ENCODE measurements around the gene LRRC17.

Gene LRRC17, protein sequence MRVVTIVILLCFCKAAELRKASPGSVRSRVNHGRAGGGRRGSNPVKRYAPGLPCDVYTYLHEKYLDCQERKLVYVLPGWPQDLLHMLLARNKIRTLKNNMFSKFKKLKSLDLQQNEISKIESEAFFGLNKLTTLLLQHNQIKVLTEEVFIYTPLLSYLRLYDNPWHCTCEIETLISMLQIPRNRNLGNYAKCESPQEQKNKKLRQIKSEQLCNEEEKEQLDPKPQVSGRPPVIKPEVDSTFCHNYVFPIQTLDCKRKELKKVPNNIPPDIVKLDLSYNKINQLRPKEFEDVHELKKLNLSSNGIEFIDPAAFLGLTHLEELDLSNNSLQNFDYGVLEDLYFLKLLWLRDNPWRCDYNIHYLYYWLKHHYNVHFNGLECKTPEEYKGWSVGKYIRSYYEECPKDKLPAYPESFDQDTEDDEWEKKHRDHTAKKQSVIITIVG

DNA sequence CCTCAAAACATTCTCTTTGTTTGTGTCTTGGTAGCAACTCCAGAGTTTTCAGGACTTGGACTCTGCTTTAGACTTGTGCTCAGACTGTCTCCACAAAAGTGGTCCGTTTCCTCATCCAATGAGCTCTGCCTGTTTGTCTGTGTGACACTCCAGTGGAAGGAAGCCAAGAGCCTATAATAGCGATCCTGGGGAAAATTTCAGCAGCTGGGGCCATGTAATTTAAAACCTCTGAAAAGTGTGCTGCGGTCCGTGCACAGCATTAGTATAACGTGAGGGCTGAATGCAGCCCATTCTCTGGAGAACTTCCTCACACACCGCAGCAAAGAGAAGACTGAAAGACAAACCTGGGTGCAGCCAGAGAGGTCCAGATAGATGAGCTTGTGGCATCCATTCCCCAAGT lies at the start of gene LRRC17:
Gene LRRC17, plus strand, starts transcription at position 259 of the 400 bp plus-strand sequence. CDS start 20,914 bp downstream, outside the sequence.
- DNase-seq (ENCODE audit: low spot score), result no peak

DNA sequence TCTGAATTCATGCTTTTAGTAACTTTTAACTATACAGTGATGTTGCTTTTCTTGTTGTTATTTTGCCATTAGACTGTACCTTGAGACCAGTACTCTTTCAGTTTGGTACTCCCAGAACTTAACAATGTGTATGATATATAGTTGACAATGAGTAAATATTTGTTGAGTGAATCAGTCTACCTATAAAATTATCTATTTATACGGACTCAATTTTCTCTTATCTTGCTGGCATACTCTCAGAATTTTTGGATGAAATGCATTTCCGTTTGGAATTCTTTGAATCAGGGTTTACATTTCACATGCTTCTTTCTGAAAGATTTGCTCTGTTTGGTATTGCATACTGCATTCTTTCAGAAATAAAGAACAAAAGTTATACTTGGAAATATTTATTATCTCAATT lies 47.8 kb upstream of the LRRC17 start:
- no peak for DNase-seq (ENCODE audit: low spot score)

DNA sequence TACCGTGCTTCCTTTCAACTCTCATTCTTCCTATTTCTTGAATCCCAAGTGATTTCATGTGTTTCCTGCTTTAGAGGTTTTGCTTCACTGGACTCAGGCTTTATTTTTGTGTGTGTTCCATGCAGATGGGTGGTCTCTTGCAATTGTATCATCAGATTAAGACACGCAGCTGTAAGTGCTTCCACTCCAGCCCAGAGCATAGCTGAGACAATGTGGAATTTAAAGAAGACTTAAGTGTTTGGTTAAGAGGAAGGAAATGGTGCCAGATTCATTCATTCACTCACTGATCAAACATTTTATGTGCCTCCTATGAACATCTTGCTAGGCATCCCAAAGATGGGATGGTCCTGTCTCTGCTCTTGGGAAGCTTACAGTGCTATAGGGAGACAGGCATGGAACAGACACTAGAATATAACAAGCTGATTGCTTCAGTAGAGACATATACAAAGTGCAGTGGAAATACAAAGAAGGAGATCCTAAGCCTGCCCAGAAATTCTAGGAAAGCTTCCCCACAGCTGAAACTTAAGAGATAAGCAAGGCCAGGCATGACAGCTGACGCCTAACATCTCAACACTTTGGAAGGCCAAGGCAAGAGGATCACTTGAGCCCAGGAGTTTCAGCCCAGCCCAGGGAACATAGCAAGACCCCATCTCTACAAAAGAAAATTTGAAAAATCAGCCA lies 46.1 kb upstream of the LRRC17 start:
- DNase-seq (ENCODE audit: low spot score), result no peak

DNA sequence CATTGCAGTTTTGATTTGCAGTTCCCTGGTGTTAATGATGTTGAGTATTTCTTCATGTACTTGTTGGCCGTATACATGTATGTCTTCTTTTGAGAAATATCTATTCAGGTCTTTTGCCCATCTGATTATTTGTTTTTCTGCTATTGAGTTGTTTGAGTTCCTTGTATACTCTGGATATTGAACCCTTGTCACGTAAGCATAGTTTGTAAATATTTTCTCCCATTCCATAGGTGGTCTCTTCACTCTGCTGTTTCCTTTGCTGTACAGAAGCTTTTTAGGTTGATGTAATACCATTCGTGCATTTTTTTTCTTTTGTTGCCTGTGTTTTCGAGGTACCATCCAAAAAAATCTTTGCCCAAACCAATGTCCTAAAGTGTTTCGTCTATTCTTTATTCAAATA lies 43.6 kb upstream of the LRRC17 start:
- DNase-seq (ENCODE audit: low spot score), result no peak

- no peak for DNase-seq (ENCODE audit: low spot score)
Observed at GRCh38 chr7:102872460-102872859, 40.3 kb upstream of the LRRC17 start.

- DNase-seq (ENCODE audit: low spot score), result no peak
Observed at GRCh38 chr7:102873470-102874165, 39.2 kb upstream of the LRRC17 start.

- no peak for DNase-seq (ENCODE audit: low spot score)
Observed at GRCh38 chr7:102874166-102874829, 38.5 kb upstream of the LRRC17 start.

- no peak for DNase-seq (ENCODE audit: low spot score)
Observed at GRCh38 chr7:102874966-102875365, 37.8 kb upstream of the LRRC17 start.

DNA sequence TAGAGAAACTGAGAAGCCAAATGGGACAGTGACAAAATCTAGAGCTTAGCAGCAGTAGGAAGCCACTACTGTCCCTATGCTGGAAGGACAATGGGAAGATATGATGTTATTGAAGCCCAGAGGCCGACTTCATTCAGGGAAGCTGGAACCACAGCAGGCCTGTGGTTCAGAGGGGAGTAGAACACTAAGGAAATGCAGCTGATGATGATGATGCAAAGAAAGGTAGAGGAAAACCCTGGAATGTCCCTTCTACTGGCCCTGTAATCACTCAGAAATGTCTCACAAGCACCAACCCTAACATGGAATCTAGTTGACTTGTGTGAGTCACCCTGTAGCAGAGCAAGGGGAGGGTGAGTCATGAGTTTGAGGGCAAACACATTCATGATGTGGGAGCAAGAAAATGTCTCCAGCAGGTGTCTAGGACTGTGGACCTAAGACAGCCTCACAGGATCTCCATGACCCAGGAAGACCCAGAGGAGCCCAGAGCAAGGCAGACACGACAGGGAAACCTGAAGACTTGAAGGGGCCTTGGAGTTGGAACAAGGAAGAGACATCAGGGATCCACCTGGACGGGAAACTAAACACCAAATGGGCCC lies 37.0 kb upstream of the LRRC17 start:
- no peak for DNase-seq (ENCODE audit: low spot score)

- DNase-seq (ENCODE audit: low spot score), result no peak
Observed at GRCh38 chr7:102883098-102883860, 29.5 kb upstream of the LRRC17 start.

- no peak for DNase-seq (ENCODE audit: low spot score)
Observed at GRCh38 chr7:102888561-102889233, 24.1 kb upstream of the LRRC17 start.

DNA sequence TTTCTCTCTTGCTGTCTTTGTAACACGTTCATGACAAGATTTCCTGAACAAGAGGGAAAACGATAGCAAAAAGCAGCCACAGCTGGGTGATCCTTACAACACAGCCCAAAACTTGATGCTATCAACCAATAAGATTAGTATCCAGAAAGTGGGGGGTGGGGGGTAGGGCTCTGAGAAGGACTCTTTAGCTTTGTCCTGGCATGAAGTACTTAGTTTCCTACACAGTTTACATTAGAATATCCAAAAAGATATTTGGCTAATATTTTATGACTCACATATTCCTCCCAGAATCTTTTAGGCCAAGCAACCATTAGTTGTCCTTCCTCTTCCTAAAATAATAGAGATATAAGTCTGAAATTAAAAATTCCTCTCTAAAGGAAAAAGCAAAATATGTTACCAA lies 22.9 kb upstream of the LRRC17 start:
- DNase-seq (ENCODE audit: low spot score), result no peak

- DNase-seq (ENCODE audit: low spot score), result peak; percentile 17
Observed at GRCh38 chr7:102890292-102890970, 22.4 kb upstream of the LRRC17 start.

DNA sequence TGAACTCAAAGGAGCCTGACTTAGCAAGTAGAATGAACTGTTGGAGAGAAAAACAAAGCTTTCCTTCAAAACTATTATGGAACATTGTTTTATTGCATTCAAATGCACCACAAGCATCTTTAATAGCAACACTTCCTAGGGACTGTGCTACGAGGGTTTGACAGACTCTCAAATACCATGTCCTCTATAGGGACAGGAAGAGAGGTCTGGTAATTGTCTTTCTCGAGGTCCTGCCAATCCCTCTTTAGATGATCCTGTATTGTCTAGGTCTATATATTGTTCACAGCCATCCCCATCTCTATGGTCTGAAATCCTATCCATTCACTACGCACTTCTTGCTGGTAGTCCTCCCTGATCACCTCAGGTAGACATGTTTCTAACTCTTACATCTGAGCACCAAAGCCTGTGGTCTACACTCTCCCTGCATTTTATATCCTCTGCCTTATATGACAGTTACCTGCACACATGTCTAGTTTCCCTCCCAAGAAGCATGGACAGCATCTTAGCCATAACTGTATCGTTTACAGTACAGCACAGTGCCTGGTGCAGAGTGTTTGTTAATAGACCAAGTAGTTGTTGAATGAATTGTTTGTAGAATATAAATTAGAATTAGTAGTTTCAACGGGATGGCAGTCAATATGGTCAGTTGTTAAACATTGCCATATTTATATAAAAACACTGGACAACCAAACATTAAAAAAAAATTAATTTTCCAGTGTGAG lies 21.7 kb upstream of the LRRC17 start:
- DNase-seq (ENCODE audit: low spot score), result no peak

DNA sequence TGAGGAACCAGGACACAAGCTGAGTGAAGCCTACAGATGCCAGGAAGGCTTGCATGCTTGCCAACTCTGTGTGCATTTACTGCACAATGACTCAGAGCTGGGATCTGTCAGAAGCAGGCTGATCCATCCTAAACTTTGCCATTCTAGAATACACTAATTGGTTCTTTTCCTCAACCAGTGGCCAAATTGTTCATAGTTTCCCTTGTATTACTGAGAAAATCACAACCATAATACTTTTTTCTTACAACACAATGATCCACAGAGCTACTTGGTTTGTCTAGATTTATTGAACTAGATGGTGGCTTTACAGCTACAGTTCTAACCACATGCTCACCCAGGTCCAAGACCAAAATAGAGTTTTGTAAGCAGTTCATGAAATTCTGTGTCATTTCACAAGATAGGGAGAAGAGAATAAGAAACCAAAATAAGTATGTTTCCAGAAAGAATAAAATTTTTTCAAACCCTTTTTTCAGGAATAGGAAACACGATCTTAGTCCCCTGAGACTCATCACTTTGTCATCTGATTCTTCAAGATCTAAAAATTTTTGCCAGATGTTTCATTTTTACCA lies 21.0 kb upstream of the LRRC17 start:
- peak; percentile 72 for DNase-seq (ENCODE audit: low spot score)

DNA sequence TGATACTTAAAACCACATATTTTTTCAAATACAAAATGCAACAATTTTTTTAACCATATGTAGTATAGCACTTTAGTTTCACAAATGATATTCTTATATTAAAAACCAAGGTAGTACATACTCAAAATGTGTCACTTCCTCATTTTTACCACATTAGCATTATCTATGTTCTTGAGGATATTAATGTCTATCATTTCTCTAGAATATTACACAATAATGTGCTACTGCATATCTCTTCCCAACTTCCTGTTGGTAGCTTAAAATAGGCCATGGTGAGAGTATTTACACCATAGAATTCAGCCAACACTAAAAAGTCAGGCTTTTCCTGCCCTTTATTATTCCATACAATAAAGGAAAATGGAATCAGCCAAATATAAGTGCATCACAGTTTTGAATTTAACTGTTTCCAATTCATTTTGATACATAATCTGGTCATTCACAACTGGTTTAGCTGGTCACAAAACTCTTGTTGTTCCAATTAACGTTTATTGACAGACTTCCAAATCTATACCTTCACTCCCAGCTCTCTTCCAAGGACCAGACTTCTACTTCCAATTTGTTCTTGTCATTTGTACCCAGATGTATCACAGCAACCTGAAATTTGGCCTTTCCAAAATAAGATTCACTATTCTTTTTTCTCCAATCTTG lies 20.0 kb upstream of the LRRC17 start:
- no peak for DNase-seq (ENCODE audit: low spot score)

DNA sequence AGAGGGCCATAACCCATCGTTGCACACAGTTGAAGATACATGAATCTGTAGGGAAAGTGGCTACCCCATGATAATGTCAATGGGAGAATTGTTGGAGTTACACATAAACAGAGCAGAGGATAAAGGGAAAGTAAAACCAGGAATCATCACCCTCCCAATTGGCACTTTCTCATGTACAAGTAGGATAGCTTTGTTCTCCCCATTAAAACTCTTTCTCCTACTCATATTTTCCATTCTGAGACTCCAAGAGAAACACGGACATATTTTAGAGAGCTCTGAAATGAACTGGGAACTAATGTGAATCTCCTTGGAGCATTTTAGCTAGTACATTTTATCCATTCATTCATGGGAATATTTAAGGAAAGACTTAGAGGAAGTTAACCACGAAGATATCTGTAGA lies 17.2 kb upstream of the LRRC17 start:
- DNase-seq (ENCODE audit: low spot score), result no peak

DNA sequence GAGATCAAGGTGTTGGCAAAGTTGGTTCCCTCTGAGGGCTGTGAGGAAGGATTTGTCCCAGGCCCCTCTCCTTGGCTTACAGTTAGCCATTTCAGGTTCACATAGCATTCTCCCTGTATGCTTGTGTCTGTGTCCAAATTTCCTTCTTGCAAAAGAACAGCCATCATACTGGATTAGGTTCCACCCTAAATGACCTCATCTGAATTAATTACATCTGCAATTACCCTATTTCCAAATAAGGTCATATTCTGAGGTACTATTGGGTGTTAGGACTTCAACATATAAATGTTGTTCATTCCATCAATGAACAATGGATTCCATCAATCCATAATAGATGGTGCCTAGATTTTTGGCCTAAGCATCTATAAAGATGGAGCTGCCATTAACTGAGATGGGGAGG lies 16.2 kb upstream of the LRRC17 start:
- DNase-seq (ENCODE audit: low spot score), result no peak
